Measurements from ENCODE around the gene CHKA.

DNA sequence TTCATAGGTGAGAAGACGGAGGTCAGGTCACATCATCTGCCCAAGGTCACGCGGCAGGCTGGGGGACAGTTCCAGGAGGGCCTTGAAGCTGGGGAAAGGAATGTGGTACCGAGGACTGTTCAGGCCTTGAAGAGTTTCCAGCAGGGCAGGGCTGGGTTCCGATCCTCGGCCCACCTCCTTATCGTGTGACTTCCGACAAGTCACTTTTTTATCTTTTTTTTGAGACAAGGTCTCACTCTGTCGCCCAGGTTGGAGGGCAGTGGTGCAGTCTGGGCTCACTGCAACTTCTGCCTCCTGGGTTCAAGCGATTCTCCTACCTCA lies 90.1 kb downstream of the CHKA start:
- TF ChIP-seq POLR2A (IDR thresholded peaks at IDR 0.05; ENCODE audit: low read depth, low read length) (no peak), RAD21 (IDR thresholded peaks at IDR 0.05; ENCODE audit: low read length) (no peak), BHLHE40 (IDR thresholded peaks at IDR 0.05; ENCODE audit: low read depth, low read length) (no peak), RFX5 (IDR thresholded peaks at IDR 0.05; ENCODE audit: low read depth, low read length) (no peak), MAFK (IDR thresholded peaks at IDR 0.05; ENCODE audit: low read depth, low read length) (no peak), CHD1 (IDR thresholded peaks at IDR 0.05; ENCODE audit: low read depth, low read length) (no peak)
- TF ChIP-seq, protein P1, sequence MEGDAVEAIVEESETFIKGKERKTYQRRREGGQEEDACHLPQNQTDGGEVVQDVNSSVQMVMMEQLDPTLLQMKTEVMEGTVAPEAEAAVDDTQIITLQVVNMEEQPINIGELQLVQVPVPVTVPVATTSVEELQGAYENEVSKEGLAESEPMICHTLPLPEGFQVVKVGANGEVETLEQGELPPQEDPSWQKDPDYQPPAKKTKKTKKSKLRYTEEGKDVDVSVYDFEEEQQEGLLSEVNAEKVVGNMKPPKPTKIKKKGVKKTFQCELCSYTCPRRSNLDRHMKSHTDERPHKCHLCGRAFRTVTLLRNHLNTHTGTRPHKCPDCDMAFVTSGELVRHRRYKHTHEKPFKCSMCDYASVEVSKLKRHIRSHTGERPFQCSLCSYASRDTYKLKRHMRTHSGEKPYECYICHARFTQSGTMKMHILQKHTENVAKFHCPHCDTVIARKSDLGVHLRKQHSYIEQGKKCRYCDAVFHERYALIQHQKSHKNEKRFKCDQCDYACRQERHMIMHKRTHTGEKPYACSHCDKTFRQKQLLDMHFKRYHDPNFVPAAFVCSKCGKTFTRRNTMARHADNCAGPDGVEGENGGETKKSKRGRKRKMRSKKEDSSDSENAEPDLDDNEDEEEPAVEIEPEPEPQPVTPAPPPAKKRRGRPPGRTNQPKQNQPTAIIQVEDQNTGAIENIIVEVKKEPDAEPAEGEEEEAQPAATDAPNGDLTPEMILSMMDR (conservative IDR thresholded peaks at IDR 0.05; ENCODE audit: low read depth, low read length): no peak
- TF ChIP-seq, protein P2, sequence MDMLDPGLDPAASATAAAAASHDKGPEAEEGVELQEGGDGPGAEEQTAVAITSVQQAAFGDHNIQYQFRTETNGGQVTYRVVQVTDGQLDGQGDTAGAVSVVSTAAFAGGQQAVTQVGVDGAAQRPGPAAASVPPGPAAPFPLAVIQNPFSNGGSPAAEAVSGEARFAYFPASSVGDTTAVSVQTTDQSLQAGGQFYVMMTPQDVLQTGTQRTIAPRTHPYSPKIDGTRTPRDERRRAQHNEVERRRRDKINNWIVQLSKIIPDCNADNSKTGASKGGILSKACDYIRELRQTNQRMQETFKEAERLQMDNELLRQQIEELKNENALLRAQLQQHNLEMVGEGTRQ (IDR thresholded peaks at IDR 0.05; ENCODE audit: low read depth, low read length): no peak

All from IMR-90 (cell line).